ENCODE measurements around the gene BACE2.

DNA sequence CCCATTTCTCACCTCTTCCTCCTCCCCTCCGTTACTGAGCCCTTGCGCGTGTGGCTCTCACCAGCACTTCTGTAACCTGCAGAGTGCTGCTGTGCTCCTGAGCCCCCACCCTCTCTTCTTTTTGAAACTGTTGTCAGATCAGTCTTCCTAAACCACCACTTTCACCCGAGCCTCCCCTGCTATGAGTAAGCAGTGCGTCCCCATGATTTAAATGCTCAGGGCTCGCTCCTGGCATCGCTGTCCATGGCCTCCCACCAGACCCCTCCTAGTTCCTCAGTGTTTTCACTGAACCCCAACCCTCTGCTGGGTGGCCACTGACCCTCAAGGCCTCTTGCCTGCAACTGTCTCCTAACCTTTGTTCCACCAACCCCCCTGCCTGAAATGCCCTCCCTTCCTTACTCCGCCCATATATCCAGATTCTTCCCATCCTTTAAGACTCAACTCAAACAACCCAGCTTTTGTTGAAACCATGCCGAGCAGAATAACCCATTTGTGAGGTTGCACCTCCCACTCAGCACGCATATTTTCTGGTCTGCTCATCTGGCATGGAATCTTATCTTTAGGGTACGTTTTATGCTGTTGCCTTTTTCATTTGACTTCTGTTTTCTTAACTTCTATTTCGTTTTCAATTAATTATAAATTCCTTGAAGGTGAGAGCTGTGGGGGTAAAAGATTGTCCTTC lies 84.1 kb downstream of the BACE2 start:
- TF ChIP-seq, protein P1, sequence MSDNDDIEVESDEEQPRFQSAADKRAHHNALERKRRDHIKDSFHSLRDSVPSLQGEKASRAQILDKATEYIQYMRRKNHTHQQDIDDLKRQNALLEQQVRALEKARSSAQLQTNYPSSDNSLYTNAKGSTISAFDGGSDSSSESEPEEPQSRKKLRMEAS (IDR thresholded peaks at IDR 0.05) = no peak
- TF ChIP-seq EP300 (IDR thresholded peaks at IDR 0.05) (no peak), MAFK (IDR thresholded peaks at IDR 0.05; ENCODE audit: partially characterized antibody) (no peak)
- TF ChIP-seq, protein P2, sequence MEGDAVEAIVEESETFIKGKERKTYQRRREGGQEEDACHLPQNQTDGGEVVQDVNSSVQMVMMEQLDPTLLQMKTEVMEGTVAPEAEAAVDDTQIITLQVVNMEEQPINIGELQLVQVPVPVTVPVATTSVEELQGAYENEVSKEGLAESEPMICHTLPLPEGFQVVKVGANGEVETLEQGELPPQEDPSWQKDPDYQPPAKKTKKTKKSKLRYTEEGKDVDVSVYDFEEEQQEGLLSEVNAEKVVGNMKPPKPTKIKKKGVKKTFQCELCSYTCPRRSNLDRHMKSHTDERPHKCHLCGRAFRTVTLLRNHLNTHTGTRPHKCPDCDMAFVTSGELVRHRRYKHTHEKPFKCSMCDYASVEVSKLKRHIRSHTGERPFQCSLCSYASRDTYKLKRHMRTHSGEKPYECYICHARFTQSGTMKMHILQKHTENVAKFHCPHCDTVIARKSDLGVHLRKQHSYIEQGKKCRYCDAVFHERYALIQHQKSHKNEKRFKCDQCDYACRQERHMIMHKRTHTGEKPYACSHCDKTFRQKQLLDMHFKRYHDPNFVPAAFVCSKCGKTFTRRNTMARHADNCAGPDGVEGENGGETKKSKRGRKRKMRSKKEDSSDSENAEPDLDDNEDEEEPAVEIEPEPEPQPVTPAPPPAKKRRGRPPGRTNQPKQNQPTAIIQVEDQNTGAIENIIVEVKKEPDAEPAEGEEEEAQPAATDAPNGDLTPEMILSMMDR (IDR thresholded peaks at IDR 0.05) = no peak
